Pancreas (tissue), 8 donors: Measurements from ENCODE around the gene PLB1. TPM values are rescaled to one million over a fixed set of nuclear protein-coding genes. Genes with fewer than 3 reads are reported as not detected.

Source experiments
- polyA plus RNA-seq, 2 donors: library from polyadenylated mRNA; stranded (reverse); fragments of 200-250 nt; gene quantifications; one replicate each; pipeline ENCODE4 v1.2.3, GENCODE V29; 2013
- total RNA-seq, 6 donors: library from RNA; stranded (reverse); fragmentation: NEBNext Ultra II Directional in 4 of 6; extraction: Animal tissue kit (Norgen Biotek cat#: 25700) in 4 of 6; gene quantifications; one replicate each; pipeline versions ENCODE4 v1.2.1 to v1.2.4, GENCODE V29; 2021 to 2023
- donor health status: healthy with polysubstance abuse.
- donor health status: DM: no; HTN: no; CAD: no; lungs with moderate emphysema.
- donor health status: DM: no; HTN: no; CAD: no.
- donor health status: Bipolar disorder and iron deficiency.
- donor health status: DM: yes; HTN: yes; CAD: no.
- donor health status: DM: no; HTN: no; CAD: no.
- donor health status: DM: no; HTN: no; CAD: no.
- donor health status: DM: yes; HTN: yes; CAD: no.

Gene PLB1
- total and polyA plus RNA-seq, 8 donors = 0.16 to 2.4 (median 0.93) TPM

Other genes with a start within 250 kb of the PLB1 start
- gene FOSL2, start 103.2 kb upstream of the PLB1 start, total RNA-seq = 10 to 100 TPM; 13.3 to 39.1 (median 27.5) TPM
- 10 to 100 TPM; 10.0 to 11.9 TPM for gene FOSL2, start 103.2 kb upstream of the PLB1 start, polyA plus RNA-seq